ENCODE results near the gene CNOT11. TPM values are rescaled to one million over a fixed set of nuclear protein-coding genes. Genes with fewer than 3 reads are reported as not detected.
"Not testable (repeated sequence)": the region's sequence is repeated elsewhere in the genome, so short reads cannot be mapped to it uniquely, and the experiment has no call there.

The CNOT11 gene
- total and polyA plus RNA-seq, 2 of the 13 experiments (the other 11 are each of a cell fraction or from before 2014, with no cell fraction given) = 114 to 209 TPM

- peak; percentile 10; the same call in 1 of the 2 replicates for TF ChIP-seq ARID5B (CRISPR knock-in tag; IDR thresholded peaks at IDR 0.05)
- not testable (repeated sequence) for TF ChIP-seq SOX6, LCORL (IDR thresholded peaks at IDR 0.05)
- TF ChIP-seq SOX6 (CRISPR knock-in tag; IDR thresholded peaks at IDR 0.05) = peak; percentile 24; the same call in 1 of the 2 replicates
- 0 out of 2 replicates have a peak, but pooled peaks have one; percentile 8 for TF ChIP-seq DMAP1 (CRISPR knock-in tag; IDR thresholded peaks at IDR 0.05)
- peak; percentile 56 for TF ChIP-seq POGZ (CRISPR knock-in tag; IDR thresholded peaks at IDR 0.05)
- TF ChIP-seq HMGXB4 (CRISPR knock-in tag; IDR thresholded peaks at IDR 0.05; ENCODE audit: borderline replicate concordance in 1 of 2, low read depth in 1 of 2) = peak in 1 of 2 experiments; percentile 41; a peak in 1 of 4 replicates
- 0 out of 2 replicates have a peak, but pooled peaks have one; percentile 41 for TF ChIP-seq LCORL (CRISPR knock-in tag; IDR thresholded peaks at IDR 0.05)
- TF ChIP-seq GZF1 (CRISPR knock-in tag; IDR thresholded peaks at IDR 0.05) = 0 out of 2 replicates have a peak, but pooled peaks have one; percentile 30
- peak; percentile 53; the same call in 1 of the 2 replicates for TF ChIP-seq ZMYM4 (CRISPR knock-in tag; IDR thresholded peaks at IDR 0.05)
- peak; percentile 79 for TF ChIP-seq STAG1 (CRISPR knock-in tag; IDR thresholded peaks at IDR 0.05)
- TF ChIP-seq BCL6 (CRISPR knock-in tag; IDR thresholded peaks at IDR 0.05) = peak; percentile 16; the same call in 1 of the 2 replicates
- 0 out of 2 replicates have a peak, but pooled peaks have one; percentile 42 for TF ChIP-seq ARID3A (IDR thresholded peaks at IDR 0.05; ENCODE audit: low read depth, low read length)
- TF ChIP-seq RCOR2 (CRISPR knock-in tag; IDR thresholded peaks at IDR 0.05) = peak; percentile 56; the same call in 1 of the 2 replicates
- peak; percentile 11; the same call in 1 of the 2 replicates for TF ChIP-seq HDAC2 (CRISPR knock-in tag; IDR thresholded peaks at IDR 0.05)
- peak; percentile 21; the same call in 1 of the 2 replicates for TF ChIP-seq RXRB (CRISPR knock-in tag; IDR thresholded peaks at IDR 0.05; ENCODE audit: borderline replicate concordance)
- 0 out of 2 replicates have a peak, but pooled peaks have one; percentile 58 for TF ChIP-seq ZNF512B (CRISPR knock-in tag; IDR thresholded peaks at IDR 0.05; ENCODE audit: borderline replicate concordance)
- peak; percentile 90 for TF ChIP-seq ZNF644 (CRISPR knock-in tag; IDR thresholded peaks at IDR 0.05; ENCODE audit: low read depth)
- 0 out of 2 replicates have a peak, but pooled peaks have one; percentile 54 for TF ChIP-seq KLF9 (CRISPR knock-in tag; IDR thresholded peaks at IDR 0.05; ENCODE audit: low read depth)
- TF ChIP-seq ELF3 (CRISPR knock-in tag; IDR thresholded peaks at IDR 0.05) = peak; percentile 95
These were observed 12.0 kb upstream of the CNOT11 start (continued) for GRCh38 chr2:101240694-101241093.

Data from HepG2 (cell line).